K562 (cell line): ENCODE results near the gene ATMIN. TPM values are rescaled to one million over a fixed set of nuclear protein-coding genes. Genes with fewer than 3 reads are reported as not detected.
A peak's percentile ranks its signal among the peaks of the same experiment; 100 is the strongest.

Experiments used
- ATAC-seq: fragments of 200-7000 bp; cut with Tn5 transposase; 3 replicates; pipeline ENCODE4 v1.9.1; 2020; ENCODE audit warnings: moderate library complexity
- BruUV-seq: library from RNA; stranded (reverse); fragments of 400-500 nt; replicated peaks from 2 replicates; lab custom pipeline; 2021; lab: Mats Ljungman, UMichigan
- CTCF ChIA-PET: fragments of 300-600 bp; formaldehyde crosslinking; extraction: SDS; loops from one replicate; lab custom pipeline; 2021; ENCODE audit warnings: low intra/inter-chr PET ratio; lab: Yijun Ruan, JAX
- POLR2A ChIA-PET: fragments of 300-600, 350-650 bp; sonication (Branson Sonifier 250); formaldehyde crosslinking; extraction: SDS; loops from one replicate; lab custom pipeline; 2021; ENCODE audit warnings: antibody characterized with exemption, inconsistent platforms; lab: Yijun Ruan, JAX
- DNase-seq, 4 experiments: peaks; one replicate each; pipeline versions ENCODE4 v3.0.0 to v3.0.0-alpha.2; 2011 to 2018; ENCODE audit warnings: low spot score in 3 of 4, mixed read lengths in 3 of 4; ENCODE audit errors: extremely low read depth in 1 of 4
- FAIRE-seq: peaks from 2 replicates; lab custom pipeline; 2011; peaks lifted over from hg19 to GRCh38; lab: Jason Lieb, UNC
- H2AFZ ChIP-seq: 2 replicates; pipeline ENCODE4 v1.6.0; 2011; ENCODE audit warnings: low read depth, low read length, control low read depth, inconsistent platforms
- H3K27ac ChIP-seq: fragments of 200-600 bp; 3 replicates; pipeline ENCODE4 v1.8.0; 2011; ENCODE audit warnings: low read depth, mild to moderate bottlenecking, control low read depth, inconsistent platforms, low read length, moderate library complexity, mixed read lengths; ENCODE audit errors: extremely low read depth
- H3K27me3 ChIP-seq, 2 experiments: fragments of 300-600 bp in 1 of 2; 2 replicates in 1 of 2; 3 replicates in 1 of 2; pipeline versions ENCODE4 v1.6.0 to v1.8.0; 2011; ENCODE audit warnings: inconsistent platforms in 2 of 2, low read length in 2 of 2, mild to moderate bottlenecking in 1 of 2, mixed read lengths in 1 of 2, moderate library complexity in 1 of 2; ENCODE audit not compliant: control insufficient read depth in 2 of 2, insufficient read depth in 2 of 2
- H3K36me3 ChIP-seq: fragments of 300-600 bp; 3 replicates; pipeline ENCODE4 v1.8.0; 2011; ENCODE audit warnings: mild to moderate bottlenecking, low read length, inconsistent platforms; ENCODE audit not compliant: control insufficient read depth, insufficient read depth
- H3K4me1 ChIP-seq, 2 experiments: fragments of 200-600 bp in 1 of 2; replicated peaks in 1 of 2; 2 replicates in 1 of 2; 3 replicates in 1 of 2; pipeline versions ENCODE4 v1.5.1 to v1.8.0; 2011; ENCODE audit warnings: inconsistent platforms in 2 of 2, low read length in 2 of 2, mild to moderate bottlenecking in 1 of 2, mixed read lengths in 1 of 2, moderate library complexity in 1 of 2; ENCODE audit not compliant: control insufficient read depth in 2 of 2, insufficient read depth in 2 of 2
- H3K4me2 ChIP-seq: 2 replicates; pipeline ENCODE4 v1.6.1; 2011; ENCODE audit warnings: low read length, control low read depth, inconsistent platforms, mixed read lengths; ENCODE audit not compliant: insufficient read depth
- H3K4me3 ChIP-seq: fragments of 200-600 bp; sonication (generic), shearing (Covaris generic); 2 replicates; pipeline ENCODE4 v1.5.1; 2016; ENCODE audit warnings: control low read depth, inconsistent platforms
- H3K79me2 ChIP-seq: fragments of 200-600 bp; 3 replicates; pipeline ENCODE4 v1.8.0; 2011; ENCODE audit warnings: low read length, inconsistent platforms; ENCODE audit not compliant: control insufficient read depth, insufficient read depth
- H3K9ac ChIP-seq, 2 experiments: 2 replicates each; pipeline versions ENCODE4 v1.6.0 to v1.6.1; 2011; ENCODE audit warnings: low read depth in 2 of 2, low read length in 2 of 2, control low read depth in 1 of 2, inconsistent platforms in 1 of 2, mild to moderate bottlenecking in 1 of 2, mixed read lengths in 1 of 2; ENCODE audit not compliant: insufficient read depth in 1 of 2
- H3K9me1 ChIP-seq: one replicate; pipeline ENCODE4 v1.6.0; 2011; ENCODE audit warnings: inconsistent platforms, mild to moderate bottlenecking, low read length, moderate library complexity; ENCODE audit not compliant: control insufficient read depth, insufficient read depth
- H3K9me3 ChIP-seq: replicated peaks from 2 replicates; pipeline ENCODE4 v1.5.1; 2011; ENCODE audit warnings: low read depth, low read length, inconsistent platforms; ENCODE audit not compliant: control insufficient read depth, insufficient read depth
- H4K20me1 ChIP-seq: replicated peaks from 2 replicates; pipeline ENCODE4 v1.6.1; 2011; ENCODE audit warnings: low read length, inconsistent platforms, mixed read lengths; ENCODE audit not compliant: control insufficient read depth, insufficient read depth
- BCOR ChIP-seq: fragments of 450-650 bp; IDR thresholded peaks from 2 replicates; pipeline ENCODE4 v1.6.1; 2016
- CBFA2T3 ChIP-seq: fragments of 450-650 bp; IDR thresholded peaks from 2 replicates; pipeline ENCODE4 v1.6.1; 2017
- DNMT1 ChIP-seq: fragments of 450-650 bp; IDR thresholded peaks from 2 replicates; pipeline ENCODE4 v1.6.1; 2016; ENCODE audit warnings: antibody characterized with exemption, mild to moderate bottlenecking
- LEF1 ChIP-seq: fragments of 450-650 bp; IDR thresholded peaks from 2 replicates; pipeline ENCODE4 v1.6.1; 2016; ENCODE audit warnings: mild to moderate bottlenecking
- MEIS2 ChIP-seq: fragments of 450-650 bp; IDR thresholded peaks from 2 replicates; pipeline ENCODE4 v1.6.1; 2014; ENCODE audit warnings: mild to moderate bottlenecking; ENCODE audit not compliant: partially characterized antibody
- NR0B1 ChIP-seq: fragments of 450-650 bp; IDR thresholded peaks from one replicate; pipeline ENCODE4 v1.6.1; 2018; ENCODE audit warnings: mild to moderate bottlenecking, moderate library complexity; ENCODE audit not compliant: partially characterized antibody
- NR4A1 ChIP-seq, 2 experiments: fragments of 250-450 bp in 1 of 2; fragments of 450-650 bp in 1 of 2; sonication (Bioruptor Pico) in 1 of 2; IDR thresholded peaks; 2 replicates each; pipeline versions ENCODE4 v1.4.0 to v1.6.1; 2016 to 2020; ENCODE audit warnings: mild to moderate bottlenecking in 2 of 2, missing compliant biosample characterization in 1 of 2, missing genetic modification characterization in 1 of 2, moderate library complexity in 1 of 2
- PBX2 ChIP-seq, 2 experiments: IDR thresholded peaks in 1 of 2; conservative IDR thresholded peaks in 1 of 2; 2 replicates each; pipeline ENCODE4 v1.6.1; 2016; ENCODE audit warnings: low read depth in 2 of 2, mild to moderate bottlenecking in 1 of 2, missing compliant biosample characterization in 1 of 2, missing genetic modification characterization in 1 of 2, moderate library complexity in 1 of 2
- PKNOX1 ChIP-seq: fragments of 450-650 bp; IDR thresholded peaks from 2 replicates; pipeline ENCODE4 v1.6.1; 2016
- RREB1 ChIP-seq: fragments of 250-450 bp; sonication (Bioruptor Pico); IDR thresholded peaks from 2 replicates; pipeline ENCODE4 v1.4.0; 2020
- ZNF785 ChIP-seq: fragments of 250-450 bp; sonication (Bioruptor Pico); IDR thresholded peaks from 2 replicates; pipeline ENCODE4 v1.4.0; 2020; ENCODE audit warnings: mild to moderate bottlenecking
- WGBS: fragments of 100-300 bp; shearing (Covaris generic); methylation state at CpG from one replicate; pipeline ENCODE4 v1.1.6; 2016; ENCODE audit warnings: low coverage, mixed read lengths; ENCODE audit not compliant: insufficient coverage; ENCODE audit errors: missing lambda C conversion rate; 5-methylcytosine and 5-hydroxymethylcytosine counted together
- in situ Hi-C: fragments of 300-500 bp; cut with MboI; formaldehyde crosslinking; loops from 4 replicates; pipeline ENCODE4 v1.15.0; 2018; ENCODE audit warnings: inconsistent platforms, mixed read lengths
- intact Hi-C: fragments of 100-400 bp; cut with micrococcal nuclease; formaldehyde crosslinking; loops from 2 replicates; pipeline ENCODE4 v1.14.2; 2022
- polyA plus RNA-seq, 8 experiments: library from polyadenylated mRNA; depleted of rRNA in 4 of 8; stranded (reverse) in 5 of 8; unstranded in 3 of 8; fragments of >200 nt; fragmentation: Nextera tagmentation in 2 of 8; fragmentation: Illumina TruSeq in 1 of 8; extraction: Ambion mirVana in 2 of 8; extraction: Trizol in 1 of 8; gene quantifications; 2 replicates each; pipeline versions ENCODE4 v1.2.1 to v1.2.3, GENCODE V29; 2011 to 2014; ENCODE audit warnings: inconsistent platforms in 1 of 8, missing spikeins in 1 of 8
- total RNA-seq, 7 experiments: library from RNA; depleted of rRNA in 6 of 7; stranded (reverse); fragments of >200 nt in 6 of 7; fragmentation: Illumina TruSeq in 2 of 7; extraction: Trizol in 2 of 7; gene quantifications; 2 replicates each; pipeline versions ENCODE4 v1.2.1 to v1.2.3, GENCODE V29; 2011 to 2021; ENCODE audit warnings: low replicate concordance in 1 of 7

Gene ATMIN
- total and polyA plus RNA-seq, 9 of the 15 experiments (the other 6 are each of a cell fraction or from before 2014, with no cell fraction given): 6.7 to 40.9 (median 23.4) TPM

- intact Hi-C loops: no loop called here
- Histone ChIP-seq H2AFZ (no peak overlapping the region), H3K9ac (no peak overlapping the region), H3K27me3 (no peaks in the 10 kb centered on the region), H3K9me1 (no peaks in the 10 kb centered on the region), H3K27ac (no peak overlapping the region), H3K9me3 (no peaks in the 10 kb centered on the region), H3K36me3 (peaks cover 32% of the 10 kb centered on the region), H3K4me1 (peaks cover 0 to 18% of the 10 kb centered on the region in 2 experiments; a peak in 2 of 5 replicates), H3K79me2 (peaks cover 98% of the 10 kb centered on the region), H4K20me1 (peaks cover 10% of the 10 kb centered on the region), H3K4me3 (no peak overlapping the region), H3K4me2 (no peak overlapping the region; the same call in 1 of the 2 replicates)
- ChIA-PET CTCF (no interaction called here), POLR2A (interaction anchor here (0.6 kb wide), 1 partner anchor 10 kb away, joined by 3 read pairs; the partner anchor contains the start of genes CENPN and CMC2)
- ATAC-seq: no peak
- WGBS: 53% methylated on average over 4 of the region's 4 CpGs
- DNase-seq: no peak
- FAIRE-seq: no peak
- BruUV-seq: no TSS peak
- in situ Hi-C loops: no loop called here
- TF ChIP-seq DNMT1 (no peak), MEIS2 (peak; percentile 81), LEF1 (no peak), CBFA2T3 (no peak), NR0B1 (no peak), PKNOX1 (peak; percentile 20; the same call in 1 of the 2 replicates), PBX2 (CRISPR knock-in tag; IDR thresholded peaks at IDR 0.05; ENCODE audit: low read depth) (no peak), PBX2 (tag; conservative IDR thresholded peaks at IDR 0.05; ENCODE audit: low read depth) (peak; percentile 80), BCOR (no peak), RREB1 (CRISPR knock-in tag) (no peak), NR4A1 (CRISPR knock-in tag; IDR thresholded peaks at IDR 0.05) (no peak), NR4A1 (tag; IDR thresholded peaks at IDR 0.05) (no peak), ZNF785 (CRISPR knock-in tag) (no peak)
These were observed 38.9 kb upstream of the ATMIN start for GRCh38 chr16:80996688-80997138.
